Suppressor macrophage (primary cell): ENCODE data around the gene ZNHIT3.
"Not testable (repeated sequence)": the region's sequence is repeated elsewhere in the genome, so short reads cannot be mapped to it uniquely, and the experiment has no call there.

Experiments
- DNase-seq, 4 experiments: peaks; one replicate each; pipeline ENCODE4 v3.0.0-alpha.2; 2020 to 2022
- total RNA-seq, 17 experiments: gene quantifications; one replicate each; lab custom pipeline; 2026; ENCODE audit warnings: mixed read lengths in 6 of 17, inconsistent platforms in 3 of 17; lab: John Stamatoyannopoulos, UW

The ZNHIT3 gene
- 7.3 to 20.1 (median 14.4) reads per million in 17 experiments for total RNA-seq

DNA sequence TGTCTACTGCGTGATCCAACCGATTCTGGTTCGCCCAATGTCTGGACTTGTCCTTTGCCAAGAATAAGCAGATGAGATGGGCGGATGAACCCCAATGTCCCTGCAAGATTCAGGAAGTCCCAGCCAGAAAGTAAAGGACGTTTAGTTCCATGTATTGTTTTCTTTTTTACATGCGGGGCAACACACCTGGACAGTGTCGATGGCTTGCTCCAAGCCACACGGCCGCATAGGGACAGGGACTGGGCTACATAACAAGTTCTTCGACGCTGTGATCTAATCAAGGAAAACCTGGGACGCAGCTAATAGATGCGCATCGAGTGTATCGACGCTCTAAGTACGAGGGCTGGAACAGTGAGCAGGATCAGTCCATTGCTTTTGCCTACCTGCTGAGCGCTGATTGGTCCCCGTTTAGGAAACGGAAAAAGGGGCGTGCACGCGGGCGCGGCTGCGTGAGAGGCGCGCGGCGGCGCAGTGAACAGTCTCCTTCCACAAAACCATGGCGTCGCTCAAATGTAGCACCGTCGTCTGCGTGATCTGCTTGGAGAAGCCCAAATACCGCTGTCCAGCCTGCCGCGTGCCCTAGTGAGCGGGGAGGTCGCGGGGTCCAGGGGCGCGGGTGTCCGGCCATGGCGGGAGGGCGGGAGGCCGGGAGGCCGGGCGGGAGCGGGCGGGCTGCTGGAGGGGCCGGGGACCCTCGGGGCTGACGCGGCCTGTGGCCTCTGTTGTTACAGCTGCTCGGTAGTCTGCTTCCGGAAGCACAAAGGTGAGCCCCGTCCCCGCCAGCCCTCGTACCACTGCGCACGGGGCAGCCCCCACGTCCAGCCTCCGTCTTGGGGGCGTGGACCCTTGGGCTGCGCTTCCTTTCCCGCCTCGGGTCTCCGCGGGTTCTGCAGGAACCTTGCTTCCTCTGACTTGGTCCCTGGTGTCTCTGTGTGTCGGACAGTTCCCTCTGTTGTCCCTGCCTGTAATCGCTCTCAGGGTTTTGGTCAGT lies at the start of gene ZNHIT3:
Gene ZNHIT3 (plus strand): TSS at position 478 of the 991 bp plus-strand sequence. CDS start 19 bp downstream, at position 497.
- peak; percentile 94 to 97 (median 96) for DNase-seq

DNA sequence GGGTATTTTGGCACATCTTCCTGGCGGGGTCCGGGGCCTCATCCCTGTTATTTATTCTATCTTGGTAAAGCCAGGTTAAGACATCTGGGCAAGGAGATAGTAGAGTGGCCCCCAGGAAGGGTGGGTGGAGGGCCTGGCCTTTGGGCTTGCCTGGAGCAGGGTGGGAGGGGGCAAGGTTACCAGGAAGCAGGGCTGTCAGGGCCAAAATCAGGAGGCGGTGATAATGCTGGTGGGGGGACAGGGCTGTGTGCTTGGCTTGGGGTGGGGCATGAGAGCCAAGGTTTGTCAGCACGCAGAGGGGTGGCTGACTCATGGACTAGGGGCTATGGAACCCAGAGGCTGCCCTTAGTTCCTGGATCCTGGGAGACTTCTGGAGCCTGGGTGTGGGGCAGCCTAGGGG lies 44.7 kb upstream of the ZNHIT3 start:
- not testable (repeated sequence) for DNase-seq

GRCh38 chr17:36443777-36444176 lies 42.7 kb upstream of the ZNHIT3 start:
- DNase-seq: no peak

DNA sequence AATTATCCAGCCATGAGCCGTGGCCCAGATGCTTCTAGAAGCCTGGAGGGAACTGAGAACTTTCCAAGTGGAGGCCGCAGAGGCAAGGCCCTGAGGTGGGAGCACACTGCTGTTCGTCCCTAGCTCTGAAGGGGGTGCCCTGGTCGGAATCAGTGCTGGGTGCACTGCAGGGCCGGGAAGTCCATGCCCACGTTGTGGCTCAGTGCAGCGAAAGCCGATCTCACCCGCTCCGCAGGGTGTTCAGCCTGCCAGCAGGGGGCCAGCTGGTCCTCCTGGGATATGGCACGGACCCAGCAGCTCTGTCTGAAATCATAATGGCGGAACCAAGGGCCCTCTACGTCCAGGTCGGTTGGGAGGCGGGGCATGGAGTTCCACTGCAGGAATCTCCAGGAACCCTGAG lies 36.5 kb upstream of the ZNHIT3 start:
- not testable (repeated sequence) for DNase-seq

DNA sequence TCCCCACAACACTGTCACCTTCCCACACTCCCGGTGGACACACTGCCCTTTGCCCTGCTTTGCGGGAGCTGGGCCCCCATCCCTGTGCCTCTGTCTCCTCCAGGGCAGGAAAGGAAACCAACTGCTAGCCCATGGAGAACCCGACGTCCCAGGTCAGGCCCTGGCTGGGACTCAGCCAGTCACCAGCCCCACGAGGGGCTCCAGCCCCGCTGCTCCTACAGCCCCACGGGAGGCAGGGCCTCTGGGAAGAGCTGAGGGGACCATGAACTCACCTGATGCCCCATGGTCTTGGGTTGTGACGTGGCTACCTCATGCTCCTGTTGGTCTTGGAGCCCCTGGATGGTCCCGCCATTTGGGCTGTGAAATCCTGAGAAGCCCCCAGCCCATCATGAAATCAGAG lies 33.6 kb upstream of the ZNHIT3 start:
- DNase-seq: not testable (repeated sequence)

DNA sequence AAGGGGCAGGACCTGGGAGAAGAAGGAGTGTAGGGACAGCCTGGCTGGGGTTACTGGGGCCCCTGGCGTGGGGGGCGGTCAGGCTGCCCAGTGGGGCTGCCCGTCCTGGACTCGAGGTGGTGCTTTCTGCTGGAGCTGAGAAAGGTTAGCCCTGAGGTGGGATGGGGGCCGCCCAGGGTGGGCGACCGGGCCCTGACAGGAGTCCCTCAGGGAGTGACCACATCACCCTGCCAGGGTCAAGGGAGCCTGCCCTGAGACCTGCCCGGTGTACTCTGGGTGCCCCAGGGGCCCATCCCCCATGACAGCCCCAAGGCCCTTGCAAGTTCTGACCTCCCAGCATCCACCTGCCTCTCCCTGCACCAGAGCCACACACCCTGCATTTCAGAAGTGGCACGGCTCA lies 28.8 kb upstream of the ZNHIT3 start:
- DNase-seq: not testable (repeated sequence)

GRCh38 chr17:36459045-36459444 lies 27.4 kb upstream of the ZNHIT3 start:
- DNase-seq: no peak

DNA sequence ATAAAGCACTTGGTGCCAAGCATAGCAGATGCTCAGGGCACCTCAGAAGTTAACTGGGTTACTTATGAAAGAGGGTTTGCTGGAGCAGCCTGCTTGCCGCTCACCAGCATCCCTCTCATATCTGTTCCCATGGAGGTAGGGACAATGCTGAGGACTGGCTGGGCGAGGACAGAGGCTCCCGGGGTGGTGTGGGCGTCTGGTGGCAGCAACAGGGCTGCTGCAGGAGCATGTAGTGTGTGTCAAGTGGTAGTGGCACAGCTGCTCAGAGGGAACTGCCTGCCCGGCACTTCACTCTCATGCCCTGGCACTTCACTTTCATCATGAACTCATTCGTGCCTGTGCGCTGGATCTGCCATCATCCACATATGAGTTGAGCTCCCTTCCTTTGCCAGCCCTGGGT lies 26.9 kb upstream of the ZNHIT3 start:
- no peak for DNase-seq

DNA sequence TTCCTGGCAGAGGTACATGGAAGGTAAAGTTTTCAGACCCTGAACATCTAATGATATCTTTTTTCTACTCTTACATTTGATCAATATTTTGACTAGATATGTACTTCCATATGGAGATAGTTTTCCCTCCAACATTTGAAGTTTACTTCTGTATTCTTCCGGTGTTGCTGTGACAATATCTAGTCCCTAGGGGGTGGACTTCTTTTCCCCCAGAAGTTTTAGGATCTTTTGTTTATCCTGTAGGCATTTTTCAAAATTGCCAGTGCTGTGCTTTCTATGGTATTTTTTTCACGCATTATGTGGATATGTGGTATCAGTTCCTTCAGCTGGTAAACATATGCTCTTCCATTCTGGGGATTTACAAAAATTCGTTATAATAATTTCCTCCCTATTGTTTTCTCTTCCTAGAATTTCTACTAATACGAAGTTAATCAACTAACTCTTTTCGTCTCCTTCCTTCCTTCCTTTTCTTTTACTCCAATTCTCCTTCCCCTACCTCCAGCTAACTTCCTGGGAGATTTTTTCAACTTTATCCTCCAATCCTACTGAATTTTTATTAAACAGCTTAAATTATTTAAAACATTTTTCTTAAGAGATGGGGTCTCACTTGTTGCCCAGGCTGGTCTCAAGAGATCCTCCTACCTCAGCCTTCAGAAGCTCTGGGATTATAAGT lies 26.1 kb upstream of the ZNHIT3 start:
- DNase-seq: no peak

GRCh38 chr17:36461330-36462110 lies 25.0 kb upstream of the ZNHIT3 start:
- no peak for DNase-seq

DNA sequence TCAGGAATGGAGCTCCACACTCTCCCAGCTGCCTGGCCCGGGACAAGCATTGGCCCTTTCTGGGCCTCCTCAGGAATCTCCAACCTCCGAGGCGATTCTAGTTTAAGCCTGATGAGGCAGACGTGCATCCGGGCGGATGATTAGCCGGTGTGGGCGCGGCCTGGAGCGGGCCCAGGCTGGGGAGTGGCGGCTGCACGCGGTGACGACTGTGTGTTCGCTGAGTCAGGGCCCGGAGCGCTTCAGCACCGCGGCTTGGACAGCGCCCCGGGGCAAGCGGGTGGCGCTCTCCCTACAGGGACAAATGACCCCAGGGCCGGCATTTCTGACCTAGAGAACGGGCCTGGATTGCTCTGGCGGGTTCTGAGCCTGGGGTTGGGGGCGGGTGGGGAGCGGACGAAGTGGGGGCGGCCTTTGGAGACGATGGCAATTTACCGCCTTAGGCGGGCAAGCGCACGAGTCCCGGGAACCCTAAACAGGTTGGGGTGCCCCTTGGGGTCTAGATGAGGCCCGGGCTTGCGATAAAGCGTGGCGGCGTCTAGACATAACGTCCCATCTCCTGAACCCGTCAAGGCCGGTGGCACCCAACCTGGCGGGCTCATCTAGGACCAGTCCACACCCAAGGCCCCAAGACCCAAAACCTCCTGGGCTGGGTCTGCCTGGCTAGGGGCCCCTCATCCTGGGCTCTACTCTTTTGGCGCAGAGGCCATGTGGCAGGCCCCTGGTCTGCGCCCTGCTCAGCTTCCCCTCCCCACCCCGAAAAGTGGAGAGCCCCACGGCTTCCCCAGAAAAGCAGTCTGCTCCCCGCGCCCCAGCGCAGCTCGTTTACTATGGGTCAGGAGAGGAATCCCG lies 22.3 kb upstream of the ZNHIT3 start:
- peak; percentile 68 to 84 (median 74) for DNase-seq

- no peak for DNase-seq
Measured at GRCh38 chr17:36464765-36465088, 21.8 kb upstream of the ZNHIT3 start.

GRCh38 chr17:36468903-36469635 lies 17.4 kb upstream of the ZNHIT3 start:
- no peak for DNase-seq

GRCh38 chr17:36469733-36470132 lies 16.7 kb upstream of the ZNHIT3 start:
- no peak for DNase-seq

GRCh38 chr17:36470499-36470898 lies 16.0 kb upstream of the ZNHIT3 start:
- no peak for DNase-seq

- DNase-seq: no peak
Measured at GRCh38 chr17:36474571-36474970, 11.9 kb upstream of the ZNHIT3 start.

DNA sequence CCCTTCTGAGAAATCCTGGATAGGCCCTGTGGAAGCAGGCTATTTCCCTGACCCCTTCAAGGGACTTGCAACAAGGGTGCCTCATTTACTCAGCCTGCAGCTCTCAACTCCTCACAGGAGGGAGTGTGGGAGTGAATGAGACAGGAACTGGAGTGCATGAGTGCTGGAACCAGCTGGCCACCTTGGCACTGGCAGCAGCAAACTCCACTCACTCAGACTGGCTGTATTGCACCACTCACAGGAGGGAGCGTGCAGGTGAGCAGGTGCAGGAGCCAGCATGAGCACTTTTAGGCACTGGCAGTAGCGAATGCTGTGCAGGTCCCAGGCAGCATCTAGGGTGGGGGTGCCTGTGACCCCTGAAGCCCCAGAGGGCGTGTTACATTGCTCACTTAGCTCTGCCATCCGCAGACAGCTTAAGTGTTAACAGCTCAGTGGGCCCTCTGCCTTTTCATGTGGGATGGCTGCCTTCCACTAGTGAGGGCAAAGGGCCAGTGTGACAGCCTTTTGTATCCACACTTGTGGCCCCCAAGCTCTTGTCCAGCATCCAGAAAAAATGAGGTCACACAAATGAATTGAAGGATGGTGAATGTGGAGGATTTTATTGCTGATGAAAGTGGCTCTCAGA lies 11.0 kb upstream of the ZNHIT3 start:
- no peak for DNase-seq

GRCh38 chr17:36481829-36482228 lies 4.7 kb upstream of the ZNHIT3 start:
- no peak for DNase-seq

DNA sequence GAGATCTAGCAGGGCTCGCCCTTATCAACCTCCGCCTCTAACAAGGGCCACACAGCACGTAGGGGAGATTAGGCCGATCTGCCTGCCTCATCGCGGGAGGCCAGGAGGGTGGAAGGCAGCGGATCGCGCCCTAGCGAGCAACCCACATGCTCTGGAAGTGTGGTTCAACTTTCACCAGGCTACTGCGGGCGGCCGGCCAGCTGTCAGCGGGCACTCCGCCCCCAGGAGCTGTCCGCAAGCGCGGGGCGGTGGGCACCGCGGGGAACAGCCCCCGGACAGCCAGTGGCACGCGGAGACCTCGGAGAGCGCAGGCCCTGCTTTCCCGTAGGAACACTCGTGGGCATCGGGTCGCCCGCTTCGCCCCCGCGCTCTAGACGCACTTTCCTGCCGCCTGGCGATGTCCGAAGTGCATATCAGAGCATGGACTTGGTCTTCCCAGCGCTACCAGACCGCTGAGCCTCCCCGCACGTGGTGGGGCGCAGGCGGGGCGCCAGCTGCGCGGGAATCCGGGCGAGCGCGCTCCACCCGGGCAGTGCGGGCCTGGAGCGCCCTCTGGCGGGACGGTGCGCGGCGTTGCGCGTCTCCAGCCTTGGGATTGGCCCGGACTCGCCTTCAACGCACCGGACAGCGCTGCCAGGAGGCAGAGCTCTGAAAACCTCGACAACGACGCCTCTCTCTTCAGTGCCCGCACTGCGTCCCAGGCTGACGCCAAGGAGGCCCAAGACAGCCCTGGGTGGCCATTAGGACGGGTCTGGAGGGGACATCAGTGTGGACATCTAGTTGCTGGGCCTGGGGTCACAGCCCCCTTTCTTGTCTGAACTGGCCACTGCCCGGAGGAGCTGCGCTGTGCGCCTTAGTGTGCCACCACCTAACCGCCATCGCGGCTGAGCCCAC lies 3.6 kb upstream of the ZNHIT3 start:
- DNase-seq: peak; percentile 82 to 94 (median 92)

GRCh38 chr17:36484021-36484420 lies 2.5 kb upstream of the ZNHIT3 start:
- not testable (repeated sequence) for DNase-seq
